OCI-LY3 (cell line): ENCODE data around the gene LPCAT1.
A peak's percentile ranks its signal among the peaks of the same experiment; 100 is the strongest.
"Not testable (repeated sequence)": the region's sequence is repeated elsewhere in the genome, so short reads cannot be mapped to it uniquely, and the experiment has no call there.

Experiments
- H2AFZ ChIP-seq: fragments of 200-600, 300-600 bp; shearing (Covaris generic); 2 replicates; pipeline ENCODE4 v1.6.0; 2014; ENCODE audit warnings: antibody characterized with exemption, low read depth, low read length
- H3K27ac ChIP-seq: fragments of 200-600, 300-600 bp; sonication (generic); 2 replicates; pipeline ENCODE4 v1.5.1; 2014; ENCODE audit warnings: mild to moderate bottlenecking, low read length, moderate library complexity, mixed read lengths
- H3K27me3 ChIP-seq: fragments of 200-600, 300-600 bp; sonication (generic); 2 replicates; pipeline ENCODE4 v1.6.1; 2014; ENCODE audit warnings: low read depth, low read length, mixed read lengths
- H3K36me3 ChIP-seq: fragments of 200-600, 300-600 bp; sonication (generic); replicated peaks from 2 replicates; pipeline ENCODE3; 2014; ENCODE audit warnings: low read depth, low read length, mixed read lengths
- H3K4me1 ChIP-seq: fragments of 300-600, 200-600 bp; sonication (generic); 2 replicates; pipeline ENCODE4 v1.6.1; 2014; ENCODE audit warnings: low read length, mixed read lengths
- H3K4me2 ChIP-seq: fragments of 200-600, 300-600 bp; sonication (generic); 2 replicates; pipeline ENCODE4 v1.6.1; 2014; ENCODE audit warnings: low read length, mixed read lengths
- H3K4me3 ChIP-seq: fragments of 300-600, 200-600 bp; sonication (generic); 2 replicates; pipeline ENCODE4 v1.5.1; 2014; ENCODE audit warnings: antibody characterized with exemption, mild to moderate bottlenecking, low read length, moderate library complexity
- H3K79me2 ChIP-seq: fragments of 300-600, 200-600 bp; shearing (Covaris generic); 2 replicates; pipeline ENCODE4 v1.6.1; 2014; ENCODE audit warnings: mild to moderate bottlenecking, low read length, mixed read lengths
- H3K9ac ChIP-seq: fragments of 300-600, 200-600 bp; shearing (Covaris generic); 2 replicates; pipeline ENCODE4 v1.6.0; 2014; ENCODE audit warnings: mild to moderate bottlenecking, low read length, moderate library complexity
- H3K9me3 ChIP-seq: fragments of 200-600, 300-600 bp; shearing (Covaris generic); 2 replicates; pipeline ENCODE4 v1.6.1; 2014; ENCODE audit warnings: low read length, mixed read lengths; ENCODE audit not compliant: insufficient read depth
- H4K20me1 ChIP-seq: fragments of 200-600, 300-600 bp; sonication (generic); 2 replicates; pipeline ENCODE4 v1.6.1; 2016; ENCODE audit warnings: low read length, mixed read lengths; ENCODE audit not compliant: insufficient read depth
- EZH2phosphoT487 ChIP-seq: fragments of 200-600 bp; shearing (Covaris generic); IDR thresholded peaks from 2 replicates; pipeline ENCODE4 v1.6.1; 2018; ENCODE audit warnings: antibody characterized with exemption, mixed run types, low read depth
- TF ChIP-seq, protein P1 (sequence below): fragments of 200-600, 300-600 bp; sonication (generic); IDR thresholded peaks from 2 replicates; pipeline ENCODE4 v1.5.1; 2014; ENCODE audit warnings: antibody characterized with exemption, low read length, low read depth

LPCAT1 gene, protein sequence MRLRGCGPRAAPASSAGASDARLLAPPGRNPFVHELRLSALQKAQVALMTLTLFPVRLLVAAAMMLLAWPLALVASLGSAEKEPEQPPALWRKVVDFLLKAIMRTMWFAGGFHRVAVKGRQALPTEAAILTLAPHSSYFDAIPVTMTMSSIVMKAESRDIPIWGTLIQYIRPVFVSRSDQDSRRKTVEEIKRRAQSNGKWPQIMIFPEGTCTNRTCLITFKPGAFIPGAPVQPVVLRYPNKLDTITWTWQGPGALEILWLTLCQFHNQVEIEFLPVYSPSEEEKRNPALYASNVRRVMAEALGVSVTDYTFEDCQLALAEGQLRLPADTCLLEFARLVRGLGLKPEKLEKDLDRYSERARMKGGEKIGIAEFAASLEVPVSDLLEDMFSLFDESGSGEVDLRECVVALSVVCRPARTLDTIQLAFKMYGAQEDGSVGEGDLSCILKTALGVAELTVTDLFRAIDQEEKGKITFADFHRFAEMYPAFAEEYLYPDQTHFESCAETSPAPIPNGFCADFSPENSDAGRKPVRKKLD

DNA sequence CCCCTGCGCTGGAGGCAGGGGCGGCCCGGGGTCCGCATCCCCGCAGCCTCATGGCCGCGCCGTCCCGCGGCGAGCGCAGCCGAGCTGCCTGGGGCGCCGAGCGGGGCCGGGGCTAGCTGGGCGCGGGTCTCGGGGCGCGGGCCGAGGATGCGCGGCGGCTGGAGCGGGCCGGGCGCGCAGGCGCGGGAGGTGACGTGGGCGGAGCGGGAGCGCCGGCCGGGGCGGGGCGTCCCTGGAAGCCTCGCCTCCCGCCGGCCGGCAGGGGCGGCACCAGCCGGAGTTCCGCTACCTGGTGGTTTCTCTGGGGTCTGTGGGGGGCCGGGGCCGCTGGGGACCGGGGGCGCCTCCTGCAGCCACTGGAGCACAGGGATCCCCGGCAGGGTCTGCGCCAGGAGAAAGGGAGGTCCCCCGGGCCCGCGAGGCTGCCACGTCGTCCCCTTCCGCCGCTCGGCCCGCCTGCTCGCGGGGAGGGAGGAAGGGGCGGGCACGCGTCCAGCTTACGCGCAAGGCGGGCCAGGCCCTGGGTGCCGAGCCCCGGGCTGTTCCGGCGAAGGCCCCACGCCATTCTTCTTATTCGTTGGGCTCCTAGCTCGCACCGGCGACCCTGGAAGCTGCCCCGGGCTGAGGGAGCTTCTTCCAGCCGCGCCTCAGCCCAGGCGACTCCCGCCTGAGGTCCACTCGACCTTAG is at the start of gene LPCAT1:
LPCAT1 (minus strand) TSS at position 168 of the 688 bp plus-strand sequence; CDS start at position 52, 116 bp downstream.
- Histone ChIP-seq H3K4me2 (peak within 1 kb of the TSS; percentile 96), H3K4me3 (peak within 1 kb of the TSS; percentile 88), H3K9me3 (no peaks in the 10 kb centered on the region), H2AFZ (no peak within 1 kb of the TSS), H3K27me3 (no peaks in the 10 kb centered on the region), H3K79me2 (peaks cover 57% of the 10 kb centered on the region), H3K4me1 (peaks cover 31% of the 10 kb centered on the region), H3K27ac (peak within 1 kb of the TSS; percentile 73), H3K36me3 (peaks cover 32% of the 10 kb centered on the region), H4K20me1 (peaks cover 34% of the 10 kb centered on the region), H3K9ac (peak within 1 kb of the TSS; percentile 99)
- TF ChIP-seq EZH2phosphoT487: no peak

DNA sequence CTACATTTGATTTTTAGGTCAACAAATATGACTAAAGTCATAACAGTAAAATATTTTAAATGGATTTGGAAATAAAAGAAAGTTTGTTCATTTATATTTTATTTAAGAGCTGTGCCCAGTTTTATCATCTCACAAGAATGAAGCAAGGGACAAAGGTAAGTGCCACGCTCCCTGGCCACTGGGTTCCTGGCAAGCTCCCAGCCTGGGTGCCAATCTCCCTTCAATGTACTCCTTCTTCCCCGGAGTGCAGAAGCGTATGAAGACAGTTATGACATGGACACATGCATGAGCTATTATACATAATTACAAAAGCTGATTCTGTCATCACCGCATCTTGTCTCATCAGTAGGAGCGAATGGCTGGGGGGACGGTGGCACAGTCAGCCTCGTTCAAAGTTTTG is 48.1 kb upstream of the LPCAT1 start:
- H3K9me3 ChIP-seq, H3K27me3 ChIP-seq, H3K27ac ChIP-seq, H3K36me3 ChIP-seq, H4K20me1 ChIP-seq, H3K4me2 ChIP-seq, H3K79me2 ChIP-seq, H3K4me1 ChIP-seq, H2AFZ ChIP-seq, H3K9ac ChIP-seq, H3K4me3 ChIP-seq: not testable (repeated sequence)

DNA sequence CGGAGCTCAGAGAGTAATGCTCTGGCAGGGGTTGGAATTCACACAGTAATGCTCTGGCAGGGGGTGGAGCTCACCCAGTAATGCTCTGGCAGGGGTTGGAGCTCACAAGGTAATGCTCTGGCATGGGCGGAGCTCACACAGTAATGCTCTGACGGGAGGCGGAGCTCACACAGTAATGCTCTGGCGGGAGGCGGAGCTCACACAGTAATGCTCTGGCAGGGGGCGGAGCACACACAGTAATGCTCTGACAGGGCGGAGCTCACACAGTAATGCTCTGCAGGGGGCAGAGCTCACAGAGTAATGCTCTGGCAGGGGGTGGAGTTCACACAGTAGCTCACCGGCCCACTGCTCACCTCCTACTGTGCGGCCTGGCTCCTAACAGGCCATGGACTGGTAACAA is 47.2 kb upstream of the LPCAT1 start:
- TF ChIP-seq EZH2phosphoT487: no peak
- TF ChIP-seq, protein P1, sequence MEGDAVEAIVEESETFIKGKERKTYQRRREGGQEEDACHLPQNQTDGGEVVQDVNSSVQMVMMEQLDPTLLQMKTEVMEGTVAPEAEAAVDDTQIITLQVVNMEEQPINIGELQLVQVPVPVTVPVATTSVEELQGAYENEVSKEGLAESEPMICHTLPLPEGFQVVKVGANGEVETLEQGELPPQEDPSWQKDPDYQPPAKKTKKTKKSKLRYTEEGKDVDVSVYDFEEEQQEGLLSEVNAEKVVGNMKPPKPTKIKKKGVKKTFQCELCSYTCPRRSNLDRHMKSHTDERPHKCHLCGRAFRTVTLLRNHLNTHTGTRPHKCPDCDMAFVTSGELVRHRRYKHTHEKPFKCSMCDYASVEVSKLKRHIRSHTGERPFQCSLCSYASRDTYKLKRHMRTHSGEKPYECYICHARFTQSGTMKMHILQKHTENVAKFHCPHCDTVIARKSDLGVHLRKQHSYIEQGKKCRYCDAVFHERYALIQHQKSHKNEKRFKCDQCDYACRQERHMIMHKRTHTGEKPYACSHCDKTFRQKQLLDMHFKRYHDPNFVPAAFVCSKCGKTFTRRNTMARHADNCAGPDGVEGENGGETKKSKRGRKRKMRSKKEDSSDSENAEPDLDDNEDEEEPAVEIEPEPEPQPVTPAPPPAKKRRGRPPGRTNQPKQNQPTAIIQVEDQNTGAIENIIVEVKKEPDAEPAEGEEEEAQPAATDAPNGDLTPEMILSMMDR: no peak
- Histone ChIP-seq H2AFZ (no peak overlapping the region), H3K4me2 (no peak overlapping the region), H3K4me1 (no peaks in the 10 kb centered on the region), H4K20me1 (no peaks in the 10 kb centered on the region), H3K79me2 (no peaks in the 10 kb centered on the region), H3K36me3 (peaks cover 4% of the 10 kb centered on the region), H3K9ac (no peak overlapping the region), H3K27ac (no peak overlapping the region), H3K9me3 (no peaks in the 10 kb centered on the region), H3K4me3 (no peak overlapping the region), H3K27me3 (no peaks in the 10 kb centered on the region)

DNA sequence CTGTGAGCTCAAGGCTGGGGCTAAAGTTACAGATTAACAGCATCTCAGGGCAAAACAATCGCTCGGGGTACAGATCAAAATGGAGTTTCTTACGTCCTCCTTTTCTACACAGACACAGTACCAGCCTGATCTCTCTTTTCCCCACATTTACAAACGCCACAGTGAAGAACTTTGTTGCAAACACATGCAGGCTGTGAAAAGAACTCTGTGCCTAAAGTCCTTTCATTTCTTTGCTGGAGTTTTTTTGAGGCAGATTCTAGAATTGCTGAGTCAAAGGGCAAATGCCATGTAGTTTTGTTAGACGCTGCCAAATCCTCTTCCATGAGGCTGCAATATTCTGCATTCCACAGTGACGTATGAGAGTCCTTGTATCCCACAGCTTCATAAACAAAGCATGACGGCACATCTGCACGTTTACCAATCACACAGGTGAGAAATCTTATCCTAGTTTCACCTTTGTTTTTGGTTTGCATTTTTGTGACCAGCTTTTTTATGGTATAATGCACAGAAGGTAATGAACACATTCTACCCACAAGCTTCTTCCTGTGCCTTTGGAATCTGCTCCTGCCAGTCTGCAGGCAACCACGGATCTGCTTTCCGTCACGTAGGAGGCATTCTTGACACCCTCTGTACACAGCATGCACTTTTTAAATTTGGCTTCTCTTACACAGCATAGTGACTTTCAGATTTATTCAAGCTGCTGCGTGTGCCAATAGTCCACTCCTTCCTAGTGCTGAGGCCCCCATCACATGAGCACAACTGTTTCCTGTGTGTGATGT is 44.6 kb upstream of the LPCAT1 start:
- H3K27me3 ChIP-seq: no peaks in the 10 kb centered on the region
- no peaks in the 10 kb centered on the region for H3K79me2 ChIP-seq
- H3K4me3 ChIP-seq: no peak overlapping the region
- H3K9me3 ChIP-seq: no peaks in the 10 kb centered on the region
- no peaks in the 10 kb centered on the region for H4K20me1 ChIP-seq
- H3K27ac ChIP-seq: no peak overlapping the region
- H3K9ac ChIP-seq: no peak overlapping the region
- H3K36me3 ChIP-seq: peaks cover 4% of the 10 kb centered on the region
- no peak overlapping the region for H2AFZ ChIP-seq
- TF ChIP-seq, protein P1: no peak
- no peak for TF ChIP-seq EZH2phosphoT487
- peaks cover 5% of the 10 kb centered on the region; the same call in 1 of the 2 replicates for H3K4me1 ChIP-seq
- no peak overlapping the region for H3K4me2 ChIP-seq

DNA sequence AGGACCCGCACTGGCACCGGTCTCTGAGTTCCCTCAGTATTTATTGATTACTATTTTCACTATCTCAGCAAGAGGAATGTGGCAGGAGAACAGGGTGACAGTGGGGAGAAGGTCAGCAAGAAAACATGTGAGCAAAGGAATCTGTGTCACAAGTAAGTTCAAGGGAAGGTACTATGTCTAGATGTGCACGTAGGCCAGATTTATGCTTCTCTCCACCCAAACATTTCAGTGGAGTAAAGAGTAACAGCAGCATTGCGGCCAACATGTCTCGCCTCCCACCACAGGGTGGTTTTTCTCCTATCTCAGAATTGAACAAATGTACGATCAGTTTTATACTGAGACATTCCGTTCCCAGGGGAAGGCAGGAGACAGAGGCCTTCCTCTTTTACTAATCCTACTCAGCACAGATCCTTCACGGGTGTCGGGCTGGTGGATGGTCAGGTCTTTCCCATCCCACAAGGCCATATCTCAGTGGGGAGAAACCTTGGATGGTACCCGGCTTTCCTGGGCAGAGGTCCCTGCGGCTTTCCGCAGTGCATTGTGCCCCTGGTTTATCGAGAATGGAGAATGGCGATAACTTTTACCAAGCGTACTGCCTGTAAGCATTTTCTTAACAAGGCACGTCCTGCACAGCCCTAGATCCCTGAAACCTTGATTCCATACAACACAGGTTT is 43.9 kb upstream of the LPCAT1 start:
- not testable (repeated sequence) for H3K79me2 ChIP-seq, H4K20me1 ChIP-seq, H3K27ac ChIP-seq, H3K4me1 ChIP-seq, H3K9ac ChIP-seq, H3K9me3 ChIP-seq, H3K4me2 ChIP-seq, H3K36me3 ChIP-seq, H3K4me3 ChIP-seq, H3K27me3 ChIP-seq, H2AFZ ChIP-seq
